HG02852 (cell line): ENCODE measurements around the gene NXN.
"Not testable (repeated sequence)": the region's sequence is repeated elsewhere in the genome, so short reads cannot be mapped to it uniquely, and the experiment has no call there.

ENCODE experiments used
- ATAC-seq: cut with Tn5 transposase; IDR thresholded peaks from one replicate; pipeline ENCODE4 v1.9.1; 2021; ENCODE audit warnings: mild to moderate bottlenecking, moderate library complexity; ENCODE audit not compliant: unreplicated experiment

NXN gene

GRCh38 chr17:838486-838885 lies 141.1 kb downstream of the NXN start:
- no peak for ATAC-seq

GRCh38 chr17:836151-836550 lies 143.4 kb downstream of the NXN start:
- ATAC-seq = no peak

GRCh38 chr17:835721-836120 lies 143.9 kb downstream of the NXN start:
- not testable (repeated sequence) for ATAC-seq

GRCh38 chr17:835263-835662 lies 144.3 kb downstream of the NXN start:
- no peak for ATAC-seq

- ATAC-seq = no peak
Observed at GRCh38 chr17:834136-834535, 145.4 kb downstream of the NXN start.

GRCh38 chr17:830950-831349 lies 148.6 kb downstream of the NXN start:
- ATAC-seq = no peak

GRCh38 chr17:830381-830780 lies 149.2 kb downstream of the NXN start:
- no peak for ATAC-seq

GRCh38 chr17:829614-830013 lies 150.0 kb downstream of the NXN start:
- ATAC-seq = not testable (repeated sequence)

- no peak for ATAC-seq
Observed at GRCh38 chr17:828761-829160, 150.8 kb downstream of the NXN start.

GRCh38 chr17:826778-827177 lies 152.8 kb downstream of the NXN start:
- ATAC-seq = no peak

GRCh38 chr17:825216-825615 lies 154.4 kb downstream of the NXN start:
- no peak for ATAC-seq

- no peak for ATAC-seq
Observed at GRCh38 chr17:824378-824777, 155.2 kb downstream of the NXN start.

GRCh38 chr17:823501-823902 lies 156.1 kb downstream of the NXN start:
- ATAC-seq = no peak

- no peak for ATAC-seq
Observed at GRCh38 chr17:819251-819650, 160.3 kb downstream of the NXN start.

- ATAC-seq = no peak
Observed at GRCh38 chr17:814371-814770, 165.2 kb downstream of the NXN start.

GRCh38 chr17:812638-813204 lies 166.9 kb downstream of the NXN start:
- ATAC-seq = no peak

- ATAC-seq = no peak
Observed at GRCh38 chr17:811051-811784, 168.4 kb downstream of the NXN start.

- no peak for ATAC-seq
Observed at GRCh38 chr17:807523-808294, 171.9 kb downstream of the NXN start.

GRCh38 chr17:806781-807522 lies 172.6 kb downstream of the NXN start:
- no peak for ATAC-seq

GRCh38 chr17:806346-806745 lies 173.2 kb downstream of the NXN start:
- no peak for ATAC-seq

- not testable (repeated sequence) for ATAC-seq
Observed at GRCh38 chr17:805886-806285, 173.7 kb downstream of the NXN start.
